H9 (cell line): ENCODE data around the gene C16orf87. TPM values are rescaled to one million over a fixed set of nuclear protein-coding genes. Genes with fewer than 3 reads are reported as not detected.

Experiments
- DNase-seq: peaks from one replicate; pipeline ENCODE4 v3.0.0-alpha.2; 2017
- H2AFZ ChIP-seq: one replicate; pipeline ENCODE4 v1.6.1; 2013; ENCODE audit warnings: mild to moderate bottlenecking, low read length, control low read depth, moderate library complexity
- H2AK5ac ChIP-seq: 2 replicates; pipeline ENCODE4 v1.6.1; 2013; ENCODE audit warnings: low read length, control low read depth, mixed read lengths; ENCODE audit not compliant: insufficient read length
- H2BK120ac ChIP-seq: one replicate; pipeline ENCODE4 v1.6.1; 2013; ENCODE audit warnings: low read depth, mild to moderate bottlenecking, low read length, control low read depth, inconsistent platforms; ENCODE audit not compliant: poor library complexity, severe bottlenecking
- H2BK12ac ChIP-seq: 2 replicates; pipeline ENCODE4 v1.6.1; 2013; ENCODE audit warnings: low read length, control low read depth, mixed read lengths, low read depth; ENCODE audit not compliant: insufficient read length
- H2BK15ac ChIP-seq: 2 replicates; pipeline ENCODE4 v1.6.1; 2013; ENCODE audit warnings: low read depth, low read length, control low read depth
- H2BK20ac ChIP-seq: one replicate; pipeline ENCODE4 v1.6.1; 2013; ENCODE audit warnings: low read depth, mild to moderate bottlenecking, low read length, control low read depth, inconsistent platforms; ENCODE audit not compliant: poor library complexity, severe bottlenecking
- H2BK5ac ChIP-seq: 2 replicates; pipeline ENCODE4 v1.6.1; 2013; ENCODE audit warnings: low read length, control low read depth, mixed read lengths; ENCODE audit not compliant: insufficient read length
- H3K14ac ChIP-seq: 2 replicates; pipeline ENCODE4 v1.6.1; 2013; ENCODE audit warnings: low read length, control low read depth; ENCODE audit not compliant: insufficient read depth
- H3K18ac ChIP-seq: 2 replicates; pipeline ENCODE4 v1.6.1; 2013; ENCODE audit warnings: low read depth, mild to moderate bottlenecking, mixed read lengths, low read length, control low read depth; ENCODE audit not compliant: insufficient read length
- H3K23ac ChIP-seq: 2 replicates; pipeline ENCODE4 v1.6.1; 2013; ENCODE audit warnings: low read length, control low read depth, mixed read lengths, low read depth; ENCODE audit not compliant: insufficient read length
- H3K23me2 ChIP-seq: 2 replicates; pipeline ENCODE4 v1.6.1; 2013; ENCODE audit warnings: low read depth, mild to moderate bottlenecking, mixed read lengths, low read length, control low read depth; ENCODE audit not compliant: insufficient read length, poor library complexity, severe bottlenecking
- H3K27ac ChIP-seq: 2 replicates; pipeline ENCODE4 v1.5.1; 2013; ENCODE audit warnings: low read length, control low read depth, mixed read lengths, low read depth; ENCODE audit not compliant: insufficient read length
- H3K27me3 ChIP-seq: 2 replicates; pipeline ENCODE4 v1.6.1; 2013; ENCODE audit warnings: low read length, control low read depth, inconsistent platforms; ENCODE audit not compliant: insufficient read depth
- H3K4ac ChIP-seq: 2 replicates; pipeline ENCODE4 v1.6.1; 2013; ENCODE audit warnings: low read depth, mild to moderate bottlenecking, control low read depth, inconsistent platforms, low read length, moderate library complexity
- H3K4me1 ChIP-seq: 2 replicates; pipeline ENCODE4 v1.6.1; 2013; ENCODE audit warnings: low read length, control low read depth, inconsistent platforms; ENCODE audit not compliant: insufficient read depth
- H3K4me2 ChIP-seq: 2 replicates; pipeline ENCODE4 v1.6.1; 2013; ENCODE audit warnings: low read length, control low read depth, mixed read lengths; ENCODE audit not compliant: insufficient read length, insufficient read depth
- H3K56ac ChIP-seq: 2 replicates; pipeline ENCODE4 v1.6.1; 2013; ENCODE audit warnings: low read depth, mild to moderate bottlenecking, mixed read lengths, low read length, control low read depth; ENCODE audit not compliant: insufficient read length
- H3K79me1 ChIP-seq: 2 replicates; pipeline ENCODE4 v1.6.1; 2013; ENCODE audit warnings: low read depth, mild to moderate bottlenecking, moderate library complexity, low read length, control low read depth, inconsistent platforms; ENCODE audit not compliant: insufficient read depth, poor library complexity, severe bottlenecking
- H3K79me2 ChIP-seq: 2 replicates; pipeline ENCODE4 v1.6.1; 2013; ENCODE audit warnings: low read length, control low read depth, inconsistent platforms; ENCODE audit not compliant: insufficient read depth
- H3K9ac ChIP-seq: 2 replicates; pipeline ENCODE4 v1.6.1; 2013; ENCODE audit warnings: low read length, control low read depth, mixed read lengths; ENCODE audit not compliant: insufficient read length; ENCODE audit errors: extremely low read depth
- H3K9me3 ChIP-seq: one replicate; pipeline ENCODE4 v1.6.1; 2013; ENCODE audit warnings: low read depth, low read length, inconsistent platforms; ENCODE audit not compliant: control insufficient read depth
- H3T11ph ChIP-seq: one replicate; pipeline ENCODE4 v1.6.1; 2013; ENCODE audit warnings: mild to moderate bottlenecking, low read length, control low read depth, inconsistent platforms
- H4K20me1 ChIP-seq: one replicate; pipeline ENCODE4 v1.6.1; 2013; ENCODE audit not compliant: control insufficient read depth, insufficient read length, insufficient read depth
- H4K5ac ChIP-seq: 2 replicates; pipeline ENCODE4 v1.6.1; 2013; ENCODE audit warnings: low read depth, mild to moderate bottlenecking, mixed read lengths, low read length, control low read depth; ENCODE audit not compliant: insufficient read length
- H4K8ac ChIP-seq: replicated peaks from 2 replicates; pipeline ENCODE4 v1.6.1; 2013; ENCODE audit warnings: low read length, control low read depth, mixed read lengths, low read depth; ENCODE audit not compliant: insufficient read length
- H4K91ac ChIP-seq: 2 replicates; pipeline ENCODE4 v1.6.1; 2013; ENCODE audit warnings: low read depth, mild to moderate bottlenecking, moderate library complexity, mixed read lengths, low read length, control low read depth; ENCODE audit not compliant: insufficient read length
- H3K27ac Mint-ChIP-seq, 3 experiments: 2 replicates in 2 of 3; 3 replicates in 1 of 3; pipeline ENCODE4 v1.8.0; 2020 to 2021; ENCODE audit warnings: mixed read lengths in 3 of 3, mild to moderate bottlenecking in 1 of 3, moderate library complexity in 1 of 3
- H3K27me3 Mint-ChIP-seq: 2 replicates; pipeline ENCODE4 v1.8.0; 2021; ENCODE audit warnings: low read depth, mild to moderate bottlenecking, moderate library complexity, mixed read lengths
- H3K36me3 Mint-ChIP-seq, 3 experiments: 2 replicates in 2 of 3; 3 replicates in 1 of 3; pipeline ENCODE4 v1.8.0; 2020 to 2021; ENCODE audit warnings: low read depth in 3 of 3, mixed read lengths in 3 of 3; ENCODE audit not compliant: insufficient read depth in 1 of 3
- H3K4me1 Mint-ChIP-seq, 2 experiments: 2 replicates each; pipeline ENCODE4 v1.8.0; 2020; ENCODE audit warnings: mixed read lengths in 2 of 2
- H3K4me3 Mint-ChIP-seq, 2 experiments: 2 replicates in 1 of 2; 3 replicates in 1 of 2; pipeline ENCODE4 v1.8.0; 2020 to 2021; ENCODE audit warnings: mild to moderate bottlenecking in 2 of 2, mixed read lengths in 2 of 2, moderate library complexity in 1 of 2
- H3K9me3 Mint-ChIP-seq, 2 experiments: 2 replicates in 1 of 2; 3 replicates in 1 of 2; pipeline ENCODE4 v1.8.0; 2020; ENCODE audit warnings: mild to moderate bottlenecking in 2 of 2, mixed read lengths in 2 of 2, moderate library complexity in 1 of 2
- CTCF ChIP-seq: fragments of 200-600 bp; sonication (generic); conservative IDR thresholded peaks from 3 replicates; pipeline ENCODE4 v1.8.0; 2021; ENCODE audit warnings: antibody characterized with exemption, mild to moderate bottlenecking
- whole genome bisulfite sequencing: extraction: QIAGEN DNeasy Blood & Tissue Kit; methylation state at CpG from one replicate; pipeline ENCODE4 v1.1.7; 2013; ENCODE audit warnings: missing lambda C conversion rate, low lambda C conversion rate, mixed read lengths; ENCODE audit not compliant: insufficient read length; ENCODE audit errors: extremely low coverage; 5-methylcytosine and 5-hydroxymethylcytosine counted together
- total RNA-seq: library from RNA; stranded (reverse); gene quantifications from 2 replicates; pipeline ENCODE4 v1.2.1, GENCODE V29; 2021

Gene C16orf87
- total RNA-seq, 1 experiment from 2014 or later, result 16.7 TPM

DNA sequence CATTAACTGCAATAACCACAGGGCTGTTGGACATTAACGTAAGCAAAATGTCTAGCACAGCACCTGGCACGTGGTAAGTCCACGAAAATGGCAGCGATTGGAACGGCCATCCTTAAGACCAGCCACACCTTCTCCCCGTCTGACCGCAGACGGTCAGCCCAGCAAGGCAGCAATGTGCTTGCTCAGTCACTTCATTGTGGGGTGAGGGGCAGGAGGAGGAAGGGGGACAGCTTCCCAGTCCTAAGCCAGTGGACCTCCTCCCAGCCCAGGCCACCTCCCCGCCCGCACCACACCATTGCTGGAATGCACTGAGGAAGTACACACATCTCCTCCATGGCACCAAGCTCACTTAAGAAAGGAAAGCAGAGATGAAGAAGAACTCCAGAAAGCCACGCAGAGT lies 74.2 kb downstream of the C16orf87 start:
- Mint-ChIP-seq H3K36me3 (no peaks in the 10 kb centered on the region), H3K9me3 (no peaks in the 10 kb centered on the region), H3K27me3 (no peaks in the 10 kb centered on the region; the same call in 1 of the 2 replicates), H3K4me3 (no peak overlapping the region), H3K4me1 (peaks cover 24 to 34% of the 10 kb centered on the region in 2 experiments), H3K27ac (no peak overlapping the region)
- no peak overlapping the region for H4K5ac ChIP-seq
- DNase-seq, result no peak
- no peaks in the 10 kb centered on the region for H3K9me3 ChIP-seq
- H2BK15ac ChIP-seq, result no peak overlapping the region
- TF ChIP-seq CTCF, result no peak
- H3K27me3 ChIP-seq, result no peaks in the 10 kb centered on the region
- no peak overlapping the region for H2BK5ac ChIP-seq
- no peak overlapping the region for H3K14ac ChIP-seq
- H3K79me2 ChIP-seq, result no peaks in the 10 kb centered on the region
- H4K91ac ChIP-seq, result no peak overlapping the region
- H3K79me1 ChIP-seq, result no peaks in the 10 kb centered on the region
- H2AFZ ChIP-seq, result no peak overlapping the region
- H3K18ac ChIP-seq, result peak overlapping the region; percentile 5
- no peaks in the 10 kb centered on the region for H4K20me1 ChIP-seq
- H4K8ac ChIP-seq, result no peak overlapping the region
- no peak overlapping the region for H2BK20ac ChIP-seq
- H3K23ac ChIP-seq, result no peak overlapping the region
- no peak overlapping the region for H2AK5ac ChIP-seq
- WGBS, result no CpG with 5 or more reads among the region's 11 CpGs
- no peak overlapping the region for H3K27ac ChIP-seq
- no peaks in the 10 kb centered on the region; the same call in 1 of the 2 replicates for H3K4me1 ChIP-seq
- H3K23me2 ChIP-seq, result no peaks in the 10 kb centered on the region
- no peak overlapping the region for H3K4ac ChIP-seq
- H3T11ph ChIP-seq, result no peak overlapping the region
- H3K4me2 ChIP-seq, result no peak overlapping the region
- no peak overlapping the region for H2BK12ac ChIP-seq
- no peak overlapping the region for H3K9ac ChIP-seq
- no peak overlapping the region for H3K56ac ChIP-seq
- H2BK120ac ChIP-seq, result no peak overlapping the region
